Psoas muscle (tissue), 8 donors: ENCODE measurements around the gene HEPACAM. TPM values are rescaled to one million over a fixed set of nuclear protein-coding genes. Genes with fewer than 3 reads are reported as not detected.

Source experiments
- ATAC-seq, 4 donors: fragments of 200-7000 bp; cut with Tn5 transposase; one replicate each; pipeline ENCODE4 v1.9.1; 2020; ENCODE audit warnings: moderate library complexity in 3 of 4, mild to moderate bottlenecking in 2 of 4
- DNase-seq, 2 donors: peaks; one replicate each; pipeline ENCODE4 v3.0.0-alpha.2; 2020
- H3K27ac ChIP-seq: fragments of 200-600 bp; one replicate; pipeline ENCODE4 v1.8.0; 2022
- H3K27me3 ChIP-seq, 3 donors: fragments of 200-600 bp in 1 of 3; one replicate each; pipeline versions ENCODE4 v1.6.1 to v1.8.0; 2013 to 2022; ENCODE audit warnings: low read length in 2 of 3, mild to moderate bottlenecking in 2 of 3, moderate library complexity in 1 of 3; ENCODE audit not compliant: insufficient read depth in 3 of 3
- H3K36me3 ChIP-seq, 2 donors: fragments of 200-600 bp in 1 of 2; one replicate each; pipeline versions ENCODE4 v1.6.1 to v1.8.0; 2013 to 2022; ENCODE audit warnings: low read depth in 1 of 2, mild to moderate bottlenecking in 1 of 2, moderate library complexity in 1 of 2; ENCODE audit not compliant: insufficient read depth in 1 of 2
- H3K4me1 ChIP-seq: fragments of 200-600 bp; one replicate; pipeline ENCODE4 v1.8.0; 2022
- H3K4me3 ChIP-seq: fragments of 200-600 bp; one replicate; pipeline ENCODE4 v1.8.0; 2022; ENCODE audit warnings: mild to moderate bottlenecking
- H3K9me3 ChIP-seq: fragments of 200-600 bp; one replicate; pipeline ENCODE4 v1.8.0; 2022
- WGBS, 3 donors: extraction: QIAGEN DNeasy Blood & Tissue Kit; methylation state at CpG; one replicate each; pipeline versions ENCODE4 v1.1.6 to v1.1.7; 2013; 5-methylcytosine and 5-hydroxymethylcytosine counted together
- intact Hi-C, 2 donors: fragments of 100-400 bp; cut with DNase I; formaldehyde crosslinking; loops; one replicate each; pipeline versions ENCODE4 v1.11.0 to v1.14.2; 2022
- polyA plus RNA-seq, 3 donors: library from polyadenylated mRNA; stranded (reverse); fragments of 200-250 nt; gene quantifications; one replicate each; pipeline ENCODE4 v1.2.3, GENCODE V29; 2013
- total RNA-seq, 4 donors: library from RNA; stranded (reverse); fragmentation: NEBNext Ultra II Directional in 2 of 4; extraction: Animal tissue kit (Norgen Biotek cat#: 25700) in 2 of 4; gene quantifications; one replicate each; pipeline versions ENCODE4 v1.2.1 to v1.2.4, GENCODE V29; 2021 to 2023
- TF ChIP-seq, protein P1 (sequence below): fragments of 200-600 bp; IDR thresholded peaks from one replicate; pipeline ENCODE4 v1.8.0; 2022; ENCODE audit warnings: antibody characterized with exemption
- donor health status: healthy with polysubstance abuse.
- donor health status: DM: no; HTN: no; CAD: no; lungs with moderate emphysema.
- donor health status: Bipolar disorder and iron deficiency.
- donor health status: healthy.
- donor health status: DM: yes; HTN: yes; CAD: no.
- donor health status: DM: no; HTN: no; CAD: no.
- donor health status: DM: no; HTN: no; CAD: no.
- donor health status: DM: yes; HTN: yes; CAD: no.

The HEPACAM gene
- total and polyA plus RNA-seq, 7 donors = 0.05 to 0.25 (median 0.07) TPM; not detected in 2

DNA sequence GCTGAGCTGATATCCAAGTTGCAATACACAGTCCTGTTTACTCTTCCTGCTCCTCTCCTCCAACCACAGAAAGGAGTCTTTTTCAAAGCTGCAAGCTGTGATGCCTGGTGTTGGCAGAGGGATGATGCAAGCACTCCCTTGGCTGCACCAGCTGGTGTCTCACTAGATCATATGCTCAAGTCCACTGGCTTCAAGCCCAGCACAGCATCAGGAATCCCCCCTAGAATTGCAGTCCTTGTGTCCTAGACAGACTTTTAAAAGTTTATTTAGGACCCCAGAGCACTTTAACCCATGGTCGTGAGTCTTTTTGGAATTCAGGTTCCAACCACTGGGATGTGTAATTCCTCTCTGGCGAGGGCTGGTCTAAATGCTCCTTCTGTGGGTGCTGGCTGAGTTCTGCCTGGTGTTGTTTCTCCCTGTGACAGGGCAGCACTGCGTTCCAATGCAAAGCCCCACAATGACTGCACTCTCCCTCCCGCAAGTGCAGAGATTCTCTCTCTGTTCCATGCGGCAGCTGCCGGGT, 18.7 kb downstream of the HEPACAM start:
- intact Hi-C loops = no loop called here

GRCh38 chr11:124916370-124916710, 19.5 kb downstream of the HEPACAM start:
- Histone ChIP-seq H3K9me3 (no peaks in the 10 kb centered on the region), H3K27me3 (peaks cover 0 to 7% (median 0%) of the 10 kb centered on the region in 3 donors), H3K36me3 (no peaks in the 10 kb centered on the region), H3K4me1 (no peaks in the 10 kb centered on the region), H3K27ac (no peak overlapping the region), H3K4me3 (no peak overlapping the region)
- no peak for ATAC-seq
- DNase-seq = no peak
- TF ChIP-seq, protein P1, sequence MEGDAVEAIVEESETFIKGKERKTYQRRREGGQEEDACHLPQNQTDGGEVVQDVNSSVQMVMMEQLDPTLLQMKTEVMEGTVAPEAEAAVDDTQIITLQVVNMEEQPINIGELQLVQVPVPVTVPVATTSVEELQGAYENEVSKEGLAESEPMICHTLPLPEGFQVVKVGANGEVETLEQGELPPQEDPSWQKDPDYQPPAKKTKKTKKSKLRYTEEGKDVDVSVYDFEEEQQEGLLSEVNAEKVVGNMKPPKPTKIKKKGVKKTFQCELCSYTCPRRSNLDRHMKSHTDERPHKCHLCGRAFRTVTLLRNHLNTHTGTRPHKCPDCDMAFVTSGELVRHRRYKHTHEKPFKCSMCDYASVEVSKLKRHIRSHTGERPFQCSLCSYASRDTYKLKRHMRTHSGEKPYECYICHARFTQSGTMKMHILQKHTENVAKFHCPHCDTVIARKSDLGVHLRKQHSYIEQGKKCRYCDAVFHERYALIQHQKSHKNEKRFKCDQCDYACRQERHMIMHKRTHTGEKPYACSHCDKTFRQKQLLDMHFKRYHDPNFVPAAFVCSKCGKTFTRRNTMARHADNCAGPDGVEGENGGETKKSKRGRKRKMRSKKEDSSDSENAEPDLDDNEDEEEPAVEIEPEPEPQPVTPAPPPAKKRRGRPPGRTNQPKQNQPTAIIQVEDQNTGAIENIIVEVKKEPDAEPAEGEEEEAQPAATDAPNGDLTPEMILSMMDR = no peak
- intact Hi-C loops = no loop called here

More for the DNA sequence above, 18.7 kb downstream of the HEPACAM start:
- Histone ChIP-seq H3K27me3 (peaks cover 0 to 15% (median 0%) of the 10 kb centered on the region in 3 donors), H3K9me3 (no peaks in the 10 kb centered on the region), H3K4me1 (no peaks in the 10 kb centered on the region), H3K4me3 (no peak overlapping the region), H3K36me3 (no peaks in the 10 kb centered on the region), H3K27ac (no peak overlapping the region)
- 40 to 49% (median 42%) methylated on average over 6 of the region's 6 CpGs for WGBS, 3 donors
- TF ChIP-seq, protein P1 = no peak
- DNase-seq (no peak), ATAC-seq (no peak)

DNA sequence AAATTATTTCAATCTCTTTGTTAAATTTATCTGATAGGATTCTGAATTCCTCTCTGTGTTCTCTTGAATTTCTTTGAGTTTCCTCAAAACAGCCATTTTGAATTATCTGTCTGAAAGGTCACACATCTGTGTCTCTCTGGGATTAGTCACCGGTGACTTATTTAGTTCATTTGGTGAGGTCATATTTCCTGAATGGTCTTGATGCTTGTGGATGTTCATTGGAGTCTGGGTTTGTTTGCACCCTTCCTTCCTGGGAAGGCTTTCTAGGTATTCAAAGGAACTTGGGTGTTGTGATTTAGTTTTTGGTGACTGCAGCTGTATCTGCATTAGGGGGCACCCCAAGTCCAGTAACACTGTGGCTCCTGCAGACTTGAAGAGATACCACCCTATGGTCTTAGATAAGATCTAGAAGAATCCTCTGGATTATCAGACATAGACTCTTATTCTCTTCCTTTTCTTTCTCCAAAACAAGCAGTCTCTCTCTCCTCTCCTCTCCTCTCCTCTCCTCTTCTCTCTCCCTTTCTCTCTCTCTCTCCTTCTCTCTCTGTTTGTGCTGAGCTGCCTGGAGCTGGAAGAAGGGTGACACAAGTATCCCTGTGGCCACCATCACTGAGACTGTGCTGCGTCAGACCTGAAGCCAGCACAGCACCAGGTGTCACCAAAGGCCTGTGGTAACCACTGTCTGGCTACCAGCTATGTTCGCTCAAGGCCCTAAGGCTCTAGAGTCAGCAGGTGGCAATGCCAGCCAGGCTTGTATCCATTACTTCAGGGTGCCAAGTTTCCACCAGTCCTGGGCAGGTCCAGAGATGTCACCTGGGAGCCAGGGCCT, 20.1 kb downstream of the HEPACAM start:
- peaks cover 0 to 1% (median 0%) of the 10 kb centered on the region in 3 donors for H3K27me3 ChIP-seq
- H3K9me3 ChIP-seq = no peaks in the 10 kb centered on the region
- no peak overlapping the region for H3K4me3 ChIP-seq
- H3K4me1 ChIP-seq = no peaks in the 10 kb centered on the region
- ATAC-seq (no peak), DNase-seq (no peak)
- TF ChIP-seq, protein P1 = no peak
- 68 to 76% (median 75%) methylated on average over 3 of the region's 3 CpGs for WGBS, 3 donors
- intact Hi-C loops = no loop called here
- H3K36me3 ChIP-seq = no peaks in the 10 kb centered on the region
- no peak overlapping the region for H3K27ac ChIP-seq

- intact Hi-C loops = no loop called here
- Histone ChIP-seq H3K4me3 (no peak overlapping the region), H3K9me3 (no peaks in the 10 kb centered on the region), H3K27me3 (peaks cover 0 to 28% (median 4%) of the 10 kb centered on the region in 3 donors), H3K36me3 (no peaks in the 10 kb centered on the region), H3K4me1 (no peaks in the 10 kb centered on the region), H3K27ac (no peak overlapping the region)
- TF ChIP-seq, protein P1 = no peak
- ATAC-seq (no peak), DNase-seq (no peak)
- 95 to 100% (median 99%) methylated on average over 1 of the region's 1 CpG for WGBS, 3 donors
These were observed 33.2 kb downstream of the HEPACAM start for GRCh38 chr11:124902616-124903015.
